Activated CD8-positive, alpha-beta memory T cell treated with anti-CD3 and anti-CD28 coated beads, Interleukin-2, amount 50 U/mL, for 1 hour (primary cell): Measurements from ENCODE around the gene COL6A2.
"Not testable (repeated sequence)": the region's sequence is repeated elsewhere in the genome, so short reads cannot be mapped to it uniquely, and the experiment has no call there.

Experiments
- DNase-seq: peaks from one replicate; pipeline ENCODE4 v3.0.0-alpha.2; 2020; ENCODE audit errors: extremely low read depth

Gene COL6A2

DNA sequence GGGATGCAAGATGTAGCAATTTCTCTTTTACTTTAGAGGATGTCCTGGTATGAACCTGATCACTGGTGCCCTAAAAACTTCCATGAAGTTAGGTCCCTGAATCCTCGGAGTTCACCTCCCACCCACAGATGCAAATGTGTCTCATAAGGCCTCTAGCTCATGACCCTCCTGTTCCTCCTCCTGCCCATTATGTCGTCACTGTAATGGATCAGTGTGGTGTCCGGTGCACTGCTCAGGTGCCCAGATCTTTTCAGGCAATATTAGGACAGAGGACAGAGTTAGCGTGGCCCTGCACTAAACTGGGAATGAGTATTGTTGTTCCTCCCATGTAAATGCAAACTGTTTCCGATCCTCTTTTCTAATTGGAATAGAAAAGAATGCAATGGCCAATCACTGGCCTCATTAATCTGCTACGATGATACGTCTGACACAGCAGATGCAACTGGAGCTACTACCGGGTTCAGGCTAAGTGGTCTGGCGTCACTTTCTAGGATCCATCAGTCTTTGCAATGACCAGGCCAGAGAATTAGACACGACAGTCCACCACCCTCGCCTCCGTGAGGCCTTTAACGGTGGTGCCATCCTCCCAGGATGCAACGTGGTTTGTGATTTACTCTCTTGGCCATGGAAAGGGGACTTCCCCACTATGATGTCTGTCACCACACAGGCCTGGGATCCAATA lies 3.4 kb upstream of the COL6A2 start:
- no peak for DNase-seq

DNA sequence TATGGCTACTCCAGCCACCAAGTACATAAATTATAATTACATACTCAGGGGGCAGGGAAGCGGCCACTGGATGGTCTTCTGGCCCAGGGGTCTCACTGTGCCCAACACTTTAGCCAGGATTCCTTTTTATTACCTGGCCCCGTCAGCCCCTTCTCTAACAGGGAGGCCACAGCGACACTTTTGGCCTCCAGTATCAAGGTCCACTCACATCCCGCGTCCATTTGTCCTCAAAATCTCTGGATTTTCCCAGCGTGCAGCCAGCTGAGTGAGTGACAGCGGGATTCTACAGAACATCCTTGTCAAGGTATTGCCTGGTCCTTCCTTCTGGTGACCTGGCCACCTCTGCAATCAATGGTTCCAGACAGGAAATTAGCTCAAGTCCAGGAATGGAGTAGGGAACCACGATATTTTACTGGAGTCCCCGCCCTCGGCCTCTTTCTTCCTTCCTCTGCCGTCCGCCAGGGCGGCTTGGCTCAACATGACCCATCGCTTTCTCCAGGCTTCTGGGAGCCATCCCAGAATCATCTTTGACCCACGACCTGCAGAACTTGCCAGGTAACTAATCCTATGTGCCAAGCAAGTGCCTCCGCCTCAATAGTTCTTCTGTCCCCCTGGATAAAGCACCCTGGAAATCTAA lies 2.7 kb upstream of the COL6A2 start:
- no peak for DNase-seq

DNA sequence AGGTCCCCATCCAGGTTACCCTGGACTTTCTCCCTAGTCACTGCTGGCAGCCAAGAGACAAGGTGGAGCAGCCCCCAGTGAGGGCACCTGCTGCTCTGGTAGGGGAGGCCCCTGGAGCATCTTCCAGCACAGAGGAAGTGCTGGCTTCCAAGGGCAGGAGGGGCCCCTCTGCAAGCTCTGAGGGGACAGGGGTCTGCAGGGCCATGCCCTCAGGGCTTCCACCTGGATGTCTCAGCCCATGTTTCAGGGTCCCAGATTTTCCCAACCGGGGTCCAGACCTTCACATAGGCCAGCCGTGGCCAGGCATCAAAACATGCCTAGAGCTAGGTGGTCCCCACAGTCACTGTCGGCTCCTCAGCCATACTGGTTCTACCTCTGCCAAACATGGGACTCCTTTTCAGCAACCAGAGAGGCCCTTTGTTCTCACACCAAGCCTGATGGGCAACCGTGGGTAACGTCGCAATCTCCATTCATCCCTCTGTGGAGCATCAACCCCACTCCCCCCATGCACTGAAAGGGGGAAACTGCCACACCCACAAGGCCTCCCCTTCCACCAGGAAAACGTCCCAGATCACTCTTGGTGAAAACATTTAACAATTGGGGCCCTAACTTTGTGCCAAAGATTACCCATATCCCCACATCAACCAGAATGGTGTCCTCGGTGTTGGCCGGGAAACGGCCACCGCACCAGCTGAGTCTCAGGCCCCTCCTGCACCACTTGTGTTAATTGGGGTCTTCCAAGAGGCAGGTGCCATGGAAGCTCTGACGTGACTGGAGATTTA lies 1.9 kb upstream of the COL6A2 start:
- DNase-seq: no peak

DNA sequence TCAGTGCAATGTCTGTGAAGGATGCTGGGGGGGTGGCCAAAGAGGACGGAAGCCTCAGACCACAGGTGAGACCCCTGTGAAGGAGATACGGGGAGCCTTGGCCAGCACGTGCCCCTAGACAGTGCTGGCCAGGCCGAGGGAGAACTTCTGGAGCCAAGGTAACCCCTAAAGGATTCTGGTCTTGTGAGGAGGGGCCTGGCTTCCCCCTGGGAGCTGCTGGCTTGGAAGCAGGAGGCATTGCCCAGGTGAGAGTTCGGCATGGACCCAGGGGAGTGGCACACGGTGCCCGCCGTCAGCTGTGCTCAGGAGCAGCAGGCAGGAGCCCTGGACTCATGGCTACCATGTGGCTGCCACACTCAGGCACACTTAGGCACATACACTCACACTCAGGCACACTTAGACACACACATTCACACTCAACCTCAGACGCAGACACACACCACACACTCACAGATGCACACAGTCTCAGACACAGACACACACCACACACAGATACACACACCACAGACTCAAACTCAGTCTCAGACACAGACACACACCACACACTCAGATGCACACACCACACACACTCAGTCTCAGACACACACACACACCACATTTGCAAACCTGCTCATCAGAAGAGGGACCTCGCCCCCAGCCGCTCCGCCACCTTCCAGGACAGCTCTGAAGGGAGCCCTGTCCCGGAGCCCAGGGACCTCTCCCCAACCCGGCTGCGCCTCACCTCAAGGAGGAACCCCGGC lies 1.1 kb upstream of the COL6A2 start:
- no peak for DNase-seq

DNA sequence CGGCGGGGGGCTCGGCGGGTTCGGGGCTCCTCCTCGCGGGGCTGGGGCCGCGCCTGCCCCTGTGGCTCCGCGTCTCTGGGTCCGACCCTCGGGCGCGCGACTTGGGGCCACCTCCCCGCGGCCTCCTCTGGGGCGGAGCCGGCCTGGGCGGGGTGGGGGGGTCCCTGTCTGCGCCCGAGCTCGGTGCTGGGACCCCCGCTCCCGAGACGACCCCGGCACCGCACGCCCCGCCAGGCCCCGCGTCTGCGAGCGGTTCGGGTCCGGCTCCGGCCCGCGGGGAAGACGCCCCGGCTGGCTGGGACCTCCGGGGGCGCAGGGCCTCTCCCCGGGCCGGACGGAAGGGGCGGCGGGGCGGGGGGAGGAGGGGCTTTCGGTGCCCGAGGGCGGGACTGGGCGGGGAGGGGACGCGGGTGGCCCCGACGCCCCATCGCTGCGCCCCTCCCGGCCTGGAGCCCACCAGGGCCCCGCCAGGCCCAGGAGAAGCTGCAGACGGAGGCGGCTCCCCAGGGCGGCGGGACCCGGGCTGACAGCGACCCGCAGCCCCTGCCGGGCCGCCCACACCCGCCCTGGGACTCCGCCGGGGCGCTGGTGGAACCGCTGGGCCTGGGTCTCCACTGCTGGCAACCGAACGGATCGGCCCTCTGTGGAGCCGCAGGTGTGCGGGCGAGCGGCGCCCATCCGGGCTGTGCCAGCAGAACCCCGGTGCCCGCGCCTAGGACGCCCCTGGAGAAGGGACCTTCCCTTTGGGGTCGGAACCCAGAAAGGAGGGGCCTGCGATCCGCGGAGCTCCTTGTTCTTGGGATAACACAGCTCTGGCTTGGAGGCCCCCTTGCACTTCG lies 610 bp downstream of the COL6A2 start:
- no peak for DNase-seq

DNA sequence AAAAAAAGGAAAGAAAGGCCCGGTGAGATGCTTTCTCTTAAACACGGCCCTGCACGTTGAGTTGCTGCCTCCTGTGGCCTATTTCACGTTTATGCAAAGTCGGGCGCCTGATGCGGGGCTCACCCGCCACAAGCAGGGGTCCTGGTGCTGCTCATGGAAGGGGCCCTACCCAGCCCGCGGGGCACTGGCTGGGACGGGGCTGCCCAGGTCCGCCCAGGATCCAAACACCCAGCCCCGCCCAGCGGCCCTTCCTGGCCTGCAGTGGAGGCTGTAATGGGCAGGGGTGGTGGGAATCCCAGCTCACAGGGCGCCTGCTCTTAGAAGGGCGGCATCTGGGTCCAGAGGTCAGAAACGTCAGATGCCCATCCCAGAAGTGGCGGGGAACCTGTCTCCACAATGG lies 1.6 kb downstream of the COL6A2 start:
- DNase-seq: no peak

DNA sequence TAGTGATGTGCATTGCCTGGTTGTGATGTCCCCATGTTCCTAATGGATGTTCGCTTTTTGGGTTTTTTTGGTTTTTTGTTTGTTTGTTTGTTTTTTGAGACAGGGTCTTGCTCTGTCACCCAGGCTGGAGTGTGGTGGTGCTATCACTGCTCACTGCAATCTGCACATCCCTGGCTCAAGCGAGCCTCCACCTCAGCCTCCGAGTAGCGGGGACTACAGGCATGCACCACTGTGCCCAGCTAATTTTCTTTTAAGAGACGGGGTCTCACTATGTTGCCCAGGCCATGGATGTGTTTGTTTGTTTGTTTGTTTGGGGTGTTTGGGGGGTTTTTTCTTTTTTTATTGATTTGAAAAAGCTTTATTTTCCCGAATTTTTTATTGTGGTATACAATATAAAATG lies 2.1 kb downstream of the COL6A2 start:
- DNase-seq: no peak

DNA sequence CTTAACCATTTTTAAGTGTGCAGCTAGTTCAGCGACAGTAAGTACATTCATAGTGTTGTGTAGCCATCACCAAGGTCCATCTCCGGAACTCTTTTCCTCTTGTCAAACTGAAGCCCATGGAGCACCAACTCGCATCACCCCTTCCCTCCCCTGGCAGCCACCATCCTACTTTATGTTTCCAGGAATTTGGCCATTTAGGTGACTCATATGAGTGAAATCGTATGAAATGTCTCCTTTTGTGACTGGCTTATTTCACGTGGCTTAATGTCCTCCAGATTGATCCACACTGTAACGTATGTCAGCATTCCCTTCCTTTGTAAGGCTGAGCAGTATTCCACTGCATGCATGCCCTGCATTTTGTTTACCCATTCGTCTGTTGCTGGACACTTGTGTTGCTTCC lies 2.5 kb downstream of the COL6A2 start:
- no peak for DNase-seq

DNA sequence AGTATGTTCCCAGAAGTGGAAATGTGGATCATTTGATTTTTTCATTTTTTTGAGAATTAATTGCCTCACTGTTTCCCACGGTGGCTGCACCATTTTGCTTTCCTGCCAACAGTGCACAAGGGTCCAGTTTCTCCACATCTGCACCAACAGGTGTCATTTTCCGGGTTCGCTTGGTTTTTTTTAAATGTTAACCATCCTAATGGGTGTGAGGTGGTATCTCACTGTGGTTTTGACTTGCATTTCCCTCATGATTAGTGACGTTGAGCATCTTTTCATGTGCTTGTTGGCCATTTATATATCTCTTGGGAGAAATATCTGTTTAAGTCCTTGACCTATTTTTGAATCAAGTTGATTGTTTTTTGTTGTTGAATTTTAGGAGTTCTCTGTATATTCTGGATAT lies 3.0 kb downstream of the COL6A2 start:
- DNase-seq: no peak

DNA sequence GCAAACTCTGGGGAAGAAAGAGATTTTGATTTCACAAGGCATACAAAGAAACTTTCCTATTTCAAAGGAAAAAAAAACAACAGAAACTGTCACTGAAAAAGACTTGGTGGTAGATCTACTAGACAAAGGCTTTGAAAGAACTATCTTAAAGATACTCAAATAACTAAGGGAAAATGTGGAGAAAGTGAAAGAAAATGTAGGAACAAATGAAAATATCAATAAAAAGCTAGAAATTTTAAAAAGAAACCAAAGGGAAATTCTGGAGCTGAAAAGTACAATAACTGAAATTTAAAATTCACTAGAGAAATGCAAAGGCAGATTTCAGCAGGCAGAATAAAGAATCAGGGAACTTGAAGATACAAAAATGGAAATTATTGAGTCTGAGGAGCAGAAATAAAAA lies 6.2 kb downstream of the COL6A2 start:
- no peak for DNase-seq

DNA sequence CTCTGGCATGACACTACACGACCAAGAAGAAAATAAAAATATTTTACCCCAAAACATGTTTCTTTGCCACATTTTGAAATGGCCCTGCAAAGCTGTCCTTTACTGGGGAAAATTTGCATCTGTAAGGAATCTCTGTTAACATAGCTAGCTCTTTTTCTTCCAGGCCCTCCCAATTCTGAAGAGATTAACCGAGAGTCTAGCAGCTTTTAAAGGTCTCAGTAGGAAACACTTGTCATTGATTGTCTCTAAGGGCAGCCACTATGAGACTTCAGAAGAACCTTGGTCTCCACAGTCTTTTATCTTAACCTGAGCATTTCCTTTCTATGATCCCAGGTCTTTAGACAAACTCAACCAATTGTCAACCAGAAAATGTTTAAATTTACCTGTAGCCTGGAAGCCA lies 9.5 kb downstream of the COL6A2 start:
- DNase-seq: not testable (repeated sequence)

DNA sequence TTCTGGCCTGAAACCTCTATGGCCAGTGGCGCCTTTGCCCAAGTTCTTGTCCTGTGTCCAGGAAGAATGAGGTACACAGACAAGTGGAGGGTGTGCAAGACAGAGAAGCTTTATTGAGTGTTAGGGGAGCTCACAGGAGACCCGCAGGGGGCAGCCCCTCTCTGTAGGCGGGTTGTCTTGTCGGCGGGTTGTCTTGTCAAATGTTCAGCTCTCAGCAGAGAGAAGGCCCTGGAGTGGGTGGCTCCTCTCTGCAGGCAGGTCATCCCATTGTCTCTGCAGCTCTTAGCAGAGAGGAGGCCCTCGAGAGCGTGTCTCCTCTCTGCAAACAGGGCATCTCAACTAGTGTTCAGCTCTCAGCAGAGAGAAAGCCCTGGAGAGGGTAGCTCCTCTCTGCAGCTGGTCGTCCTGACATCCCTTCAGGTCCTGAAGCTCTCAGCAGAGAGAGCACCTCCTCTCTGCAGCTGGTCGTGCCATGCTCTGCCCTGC lies 11.0 kb downstream of the COL6A2 start:
- no peak for DNase-seq

DNA sequence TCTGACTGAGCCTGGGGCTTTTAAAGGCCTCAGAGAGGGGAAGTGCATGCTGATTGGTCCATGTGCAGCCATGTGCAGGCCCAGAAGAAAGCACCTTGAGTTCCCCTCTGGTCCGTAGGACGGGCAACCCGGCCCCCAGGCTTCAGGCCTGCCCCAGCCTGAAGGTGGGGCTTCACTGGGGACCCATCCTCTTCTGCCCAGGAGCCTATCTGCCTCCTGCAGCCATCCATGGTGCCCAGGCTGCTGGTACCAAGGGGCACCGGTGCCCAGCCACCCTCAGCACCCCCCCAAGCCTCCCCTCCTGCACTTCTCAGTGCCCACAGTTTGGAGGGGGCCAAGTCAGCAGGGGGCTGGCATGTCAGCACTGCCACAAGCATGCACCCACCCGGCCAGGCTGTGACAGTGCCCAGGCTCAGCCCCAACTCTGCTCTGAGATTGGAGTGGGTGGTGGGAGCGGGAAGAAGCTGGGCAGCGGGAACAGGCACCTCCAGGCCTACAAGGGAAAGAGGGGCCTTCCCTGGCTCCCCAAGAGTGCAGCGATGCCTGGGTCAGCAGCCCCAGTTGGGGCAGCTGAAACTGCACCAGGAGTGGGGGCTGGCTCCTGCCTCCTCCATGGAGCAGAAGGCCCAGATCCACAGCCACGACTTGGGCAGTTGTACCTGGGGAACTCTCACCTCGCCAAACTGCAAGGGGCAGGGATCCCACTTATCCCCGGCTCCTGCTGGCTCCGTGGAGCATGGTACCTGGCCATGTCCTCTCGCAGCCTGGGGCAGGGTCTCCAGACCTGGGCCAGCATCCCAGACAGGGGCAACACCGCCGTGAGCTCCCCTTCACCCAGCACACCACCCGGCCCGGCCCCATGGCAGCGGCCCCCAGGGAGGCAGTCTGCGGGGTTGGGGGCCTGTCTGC lies 11.7 kb downstream of the COL6A2 start:
- DNase-seq: no peak

DNA sequence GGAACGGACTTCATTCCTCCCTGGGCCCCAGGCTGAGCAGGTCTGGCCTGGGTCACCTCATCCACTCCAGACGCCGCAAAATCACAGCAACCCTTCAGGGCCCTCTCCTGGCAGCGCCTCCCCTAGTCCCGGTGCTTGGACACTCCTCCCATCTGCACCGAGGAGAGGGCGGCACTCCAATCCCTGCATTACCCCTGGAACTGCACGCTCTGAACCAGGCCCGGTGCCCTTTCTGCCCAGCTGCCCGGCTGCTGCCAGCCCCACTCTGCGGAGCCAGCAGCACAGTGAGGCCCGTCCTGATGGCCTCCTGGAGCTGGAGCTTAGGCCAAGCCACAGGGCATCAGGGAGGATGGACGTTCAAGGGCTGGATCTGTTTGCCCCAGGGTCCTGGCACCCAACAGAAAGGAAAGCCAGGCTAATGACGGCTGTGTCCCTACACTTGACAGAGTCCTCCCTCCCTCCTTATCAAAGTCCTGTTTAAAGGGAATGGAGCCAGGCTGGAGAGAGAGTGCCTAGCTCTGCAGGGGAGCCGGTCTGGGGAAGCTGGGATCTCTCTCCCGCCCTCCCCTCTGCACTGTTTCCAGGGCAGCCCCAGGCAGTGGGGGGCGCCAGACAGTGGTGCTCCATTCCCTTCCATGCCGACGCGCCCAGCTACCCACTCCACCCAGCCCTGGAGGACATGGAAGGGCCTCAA lies 12.7 kb downstream of the COL6A2 start:
- no peak for DNase-seq

DNA sequence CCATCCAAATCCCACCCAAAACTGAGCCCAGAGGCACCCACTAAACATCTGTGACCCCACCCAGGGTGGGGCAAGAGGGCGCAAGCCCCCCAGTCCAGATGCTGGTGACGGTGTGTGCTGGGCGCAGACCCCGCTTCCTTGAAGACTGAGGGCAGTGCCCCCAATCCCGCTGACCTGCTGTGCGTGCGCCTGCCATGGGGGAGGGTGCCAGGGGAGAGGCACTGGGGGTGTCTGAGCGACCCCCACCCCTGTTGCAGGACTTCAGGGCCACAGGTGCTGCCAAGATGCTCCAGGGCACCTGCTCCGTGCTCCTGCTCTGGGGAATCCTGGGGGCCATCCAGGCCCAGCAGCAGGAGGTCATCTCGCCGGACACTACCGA lies 13.3 kb downstream of the COL6A2 start:
- no peak for DNase-seq

DNA sequence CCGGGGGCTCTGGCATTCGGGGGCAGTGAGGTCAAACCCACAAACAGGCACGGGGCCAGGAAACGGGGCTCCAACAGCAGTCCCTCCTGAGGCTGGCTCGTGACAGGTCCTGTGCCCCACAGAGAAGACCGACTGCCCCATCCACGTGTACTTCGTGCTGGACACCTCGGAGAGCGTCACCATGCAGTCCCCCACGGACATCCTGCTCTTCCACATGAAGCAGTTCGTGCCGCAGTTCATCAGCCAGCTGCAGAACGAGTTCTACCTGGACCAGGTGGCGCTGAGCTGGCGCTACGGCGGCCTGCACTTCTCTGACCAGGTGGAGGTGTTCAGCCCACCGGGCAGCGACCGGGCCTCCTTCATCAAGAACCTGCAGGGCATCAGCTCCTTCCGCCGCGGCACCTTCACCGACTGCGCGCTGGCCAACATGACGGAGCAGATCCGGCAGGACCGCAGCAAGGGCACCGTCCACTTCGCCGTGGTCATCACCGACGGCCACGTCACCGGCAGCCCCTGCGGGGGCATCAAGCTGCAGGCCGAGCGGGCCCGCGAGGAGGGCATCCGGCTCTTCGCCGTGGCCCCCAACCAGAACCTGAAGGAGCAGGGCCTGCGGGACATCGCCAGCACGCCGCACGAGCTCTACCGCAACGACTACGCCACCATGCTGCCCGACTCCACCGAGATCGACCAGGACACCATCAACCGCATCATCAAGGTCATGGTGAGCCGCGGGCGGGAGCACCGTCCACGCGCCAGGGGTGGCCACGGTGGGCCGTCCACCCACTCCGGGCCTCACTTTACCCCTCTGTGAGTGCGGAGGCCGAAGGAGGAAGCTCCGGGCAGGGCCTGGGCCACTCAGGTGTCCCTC lies 14.2 kb downstream of the COL6A2 start:
- DNase-seq: no peak

DNA sequence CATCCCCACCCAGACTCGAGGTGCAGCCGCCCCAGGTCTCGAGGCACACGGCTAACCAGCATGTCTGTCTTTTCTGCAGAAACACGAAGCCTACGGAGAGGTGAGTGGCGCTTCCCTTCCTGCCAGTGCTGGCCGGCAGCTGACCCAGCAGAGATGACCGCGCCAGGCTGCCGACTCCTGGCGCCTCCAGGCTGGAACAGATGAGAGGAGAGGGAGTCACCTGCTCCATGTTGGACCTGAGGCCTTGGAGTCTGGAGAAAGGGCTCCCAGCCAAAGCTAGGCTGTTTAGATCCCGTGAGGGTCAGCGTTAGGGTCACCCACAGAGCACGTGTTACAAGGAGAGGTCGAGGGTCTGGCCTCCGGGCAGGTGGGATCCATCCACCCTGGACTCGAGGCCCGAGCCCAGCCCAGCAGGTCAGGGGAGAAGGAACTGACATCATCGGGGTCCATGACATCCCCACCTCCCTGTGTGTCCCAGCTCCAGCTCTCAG lies 14.9 kb downstream of the COL6A2 start:
- no peak for DNase-seq

DNA sequence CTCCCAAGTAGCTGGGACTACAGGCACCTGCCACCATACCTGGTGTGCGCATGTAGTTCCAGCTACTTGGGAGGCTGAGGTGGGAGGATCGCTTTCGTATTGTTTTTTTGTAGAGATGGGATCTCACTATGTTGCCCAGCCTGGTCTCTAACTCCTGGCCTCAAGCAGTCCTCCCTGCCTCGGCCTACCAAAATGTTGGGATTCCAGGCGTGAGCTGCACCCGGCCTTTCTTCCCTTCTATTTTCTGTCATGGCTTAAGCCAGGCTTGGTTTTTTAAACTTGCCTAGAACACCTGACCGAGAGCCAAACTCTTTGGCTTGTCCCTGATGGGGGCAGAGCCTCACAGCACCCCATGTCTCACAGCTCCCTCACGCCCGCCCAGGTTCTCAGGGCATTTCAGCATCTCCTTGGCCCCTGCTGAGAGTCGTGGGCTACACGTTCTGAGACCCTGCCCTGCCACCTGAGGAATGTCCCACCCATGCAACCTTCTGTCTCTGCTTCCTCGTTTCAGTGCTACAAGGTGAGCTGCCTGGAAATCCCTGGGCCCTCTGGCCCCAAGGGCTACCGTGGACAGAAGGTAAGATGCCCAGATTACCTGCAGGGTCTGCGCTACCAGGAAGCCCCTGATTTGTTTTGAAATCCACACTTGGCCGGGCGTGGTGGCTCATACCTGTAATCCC lies 15.7 kb downstream of the COL6A2 start:
- DNase-seq: no peak
